SK-N-SH treated with all-trans-retinoic acid at 6 μM for 48 hours (cell line): ENCODE data around the gene GAS2L3.
"Not testable (repeated sequence)": the region's sequence is repeated elsewhere in the genome, so short reads cannot be mapped to it uniquely, and the experiment has no call there.

Experiments used
- ATAC-seq: fragments of 200-7000 bp; cut with Tn5 transposase; 3 replicates; pipeline ENCODE4 v1.9.1; 2020; ENCODE audit warnings: mild to moderate bottlenecking, moderate library complexity
- ARNTL ChIP-seq: fragments of 450-650 bp; formaldehyde crosslinking; IDR thresholded peaks from 2 replicates; pipeline ENCODE4 v1.5.0; 2020; ENCODE audit warnings: low read depth, mild to moderate bottlenecking, moderate library complexity, borderline replicate concordance
- CSDC2 ChIP-seq: fragments of 250-450 bp; sonication (Bioruptor Pico); IDR thresholded peaks from 2 replicates; pipeline ENCODE4 v1.5.0; 2020; ENCODE audit warnings: mild to moderate bottlenecking, moderate library complexity
- ESRRG ChIP-seq: fragments of 250-450 bp; sonication (Bioruptor Pico); IDR thresholded peaks from 2 replicates; pipeline ENCODE4 v1.6.1; 2021; ENCODE audit warnings: mild to moderate bottlenecking
- GLIS3 ChIP-seq: fragments of 250-450 bp; sonication (Bioruptor Pico); IDR thresholded peaks from 2 replicates; pipeline ENCODE4 v1.5.0; 2020; ENCODE audit warnings: mild to moderate bottlenecking, moderate library complexity
- ISL1 ChIP-seq: fragments of 250-450 bp; sonication (Bioruptor Pico); IDR thresholded peaks from 2 replicates; pipeline ENCODE4 v2.1.2; 2022; ENCODE audit warnings: mild to moderate bottlenecking, moderate library complexity
- OSR1 ChIP-seq: fragments of 250-450 bp; sonication (Bioruptor Pico); IDR thresholded peaks from 2 replicates; pipeline ENCODE4 v1.8.0; 2022; ENCODE audit warnings: moderate library complexity, mild to moderate bottlenecking, inconsistent platforms
- PPARA ChIP-seq: fragments of 250-450 bp; sonication (Bioruptor Pico); IDR thresholded peaks from 2 replicates; pipeline ENCODE4 v1.5.0; 2020; ENCODE audit warnings: mild to moderate bottlenecking, borderline replicate concordance
- RARB ChIP-seq: fragments of 250-450 bp; sonication (Bioruptor Pico); IDR thresholded peaks from 2 replicates; pipeline ENCODE4 v1.8.0; 2021; ENCODE audit warnings: mild to moderate bottlenecking, moderate library complexity
- SNAI2 ChIP-seq: fragments of 250-450 bp; sonication (Bioruptor Pico); IDR thresholded peaks from 2 replicates; pipeline ENCODE4 v1.5.0; 2020; ENCODE audit warnings: mild to moderate bottlenecking, moderate library complexity
- TCF4 ChIP-seq: fragments of 250-450 bp; sonication (Bioruptor Pico); IDR thresholded peaks from 2 replicates; pipeline ENCODE4 v1.8.0; 2021; ENCODE audit warnings: mild to moderate bottlenecking, moderate library complexity, borderline replicate concordance
- TOX ChIP-seq: fragments of 250-450 bp; sonication (Bioruptor Pico); IDR thresholded peaks from 2 replicates; pipeline ENCODE4 v1.8.0; 2021; ENCODE audit warnings: mild to moderate bottlenecking, moderate library complexity, borderline replicate concordance
- ZC3H10 ChIP-seq: fragments of 250-450 bp; sonication (Bioruptor Pico); IDR thresholded peaks from 2 replicates; pipeline ENCODE4 v1.5.1; 2021; ENCODE audit warnings: mild to moderate bottlenecking, moderate library complexity
- ZFP3 ChIP-seq: fragments of 250-450 bp; sonication (Bioruptor Pico); IDR thresholded peaks from 2 replicates; pipeline ENCODE4 v1.5.0; 2020; ENCODE audit warnings: mild to moderate bottlenecking, moderate library complexity
- ZFP30 ChIP-seq: fragments of 450-650 bp; formaldehyde crosslinking; IDR thresholded peaks from 2 replicates; pipeline ENCODE4 v1.5.0; 2022; ENCODE audit warnings: mild to moderate bottlenecking, moderate library complexity
- ZNF565 ChIP-seq: fragments of 450-650 bp; formaldehyde crosslinking; conservative IDR thresholded peaks from 2 replicates; pipeline ENCODE4 v1.5.0; 2020; ENCODE audit warnings: low read depth, mild to moderate bottlenecking, moderate library complexity
- ZNF70 ChIP-seq: fragments of 450-650 bp; formaldehyde crosslinking; IDR thresholded peaks from 2 replicates; pipeline ENCODE4 v1.5.0; 2020; ENCODE audit warnings: mild to moderate bottlenecking, moderate library complexity
- ZNF8 ChIP-seq: fragments of 450-650 bp; formaldehyde crosslinking; IDR thresholded peaks from 2 replicates; pipeline ENCODE4 v1.5.0; 2020; ENCODE audit warnings: mild to moderate bottlenecking, moderate library complexity
- TF ChIP-seq, protein P1 (sequence below): fragments of 250-450 bp; sonication (Bioruptor Pico); IDR thresholded peaks from 2 replicates; pipeline ENCODE4 v1.8.0; 2021; ENCODE audit warnings: low read depth, mild to moderate bottlenecking, moderate library complexity, borderline replicate concordance
- TF ChIP-seq, protein P2 (sequence below): fragments of 250-450 bp; sonication (Bioruptor Pico); IDR thresholded peaks from 2 replicates; pipeline ENCODE4 v1.8.0; 2020; ENCODE audit warnings: mild to moderate bottlenecking, moderate library complexity, borderline replicate concordance
- TF ChIP-seq, protein P3 (sequence below): fragments of 250-450 bp; sonication (Bioruptor Pico); IDR thresholded peaks from 2 replicates; pipeline ENCODE4 v1.5.1; 2021; ENCODE audit warnings: mild to moderate bottlenecking, moderate library complexity

The GAS2L3 gene

DNA sequence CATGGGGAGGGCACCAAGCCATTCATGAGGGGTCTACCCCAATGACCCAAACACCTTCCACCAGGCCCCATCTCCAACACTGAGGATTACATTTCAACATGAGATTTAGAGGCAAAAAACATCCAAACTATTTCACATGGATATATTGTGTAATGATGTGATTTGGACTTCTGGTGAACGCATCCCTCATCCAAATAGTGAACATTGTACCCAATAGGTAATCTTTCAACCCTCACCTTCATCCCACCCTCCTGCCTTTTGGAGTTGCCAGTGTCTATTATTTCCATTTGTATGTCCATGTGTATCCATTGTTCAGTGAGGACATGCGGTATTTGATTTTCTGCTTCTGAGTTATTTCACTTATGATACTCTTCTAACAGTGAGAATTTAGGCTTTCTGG, 16.1 kb upstream of the GAS2L3 start:
- no peak for ATAC-seq
- TF ChIP-seq ZFP30 (CRISPR knock-in tag), result no peak
- no peak for TF ChIP-seq ZNF8
- TF ChIP-seq PPARA (CRISPR knock-in tag), result no peak
- no peak for TF ChIP-seq OSR1 (CRISPR knock-in tag)
- TF ChIP-seq SNAI2 (CRISPR knock-in tag), result no peak
- no peak for TF ChIP-seq ARNTL (CRISPR knock-in tag)

DNA sequence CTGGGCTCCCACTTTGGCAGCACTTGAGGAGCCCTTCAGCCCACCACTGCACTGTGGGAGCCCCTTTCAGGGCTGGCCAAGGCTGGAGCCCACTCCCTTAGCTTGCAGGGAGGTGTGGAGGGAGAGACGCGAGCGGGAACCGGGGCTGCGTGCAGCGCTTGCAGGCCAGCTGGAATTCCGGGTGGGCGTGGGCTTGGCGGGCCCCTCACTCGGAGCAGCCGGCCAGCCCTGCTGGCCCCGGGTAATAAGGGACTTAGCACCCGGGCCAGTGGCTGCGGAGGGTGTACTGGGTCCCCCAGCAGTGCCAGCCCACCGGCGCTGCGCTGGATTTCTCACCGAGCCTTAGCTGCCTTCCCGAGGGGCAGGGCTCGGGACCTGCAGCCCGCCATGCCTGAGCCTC, 14.2 kb upstream of the GAS2L3 start:
- not testable (repeated sequence) for ATAC-seq

DNA sequence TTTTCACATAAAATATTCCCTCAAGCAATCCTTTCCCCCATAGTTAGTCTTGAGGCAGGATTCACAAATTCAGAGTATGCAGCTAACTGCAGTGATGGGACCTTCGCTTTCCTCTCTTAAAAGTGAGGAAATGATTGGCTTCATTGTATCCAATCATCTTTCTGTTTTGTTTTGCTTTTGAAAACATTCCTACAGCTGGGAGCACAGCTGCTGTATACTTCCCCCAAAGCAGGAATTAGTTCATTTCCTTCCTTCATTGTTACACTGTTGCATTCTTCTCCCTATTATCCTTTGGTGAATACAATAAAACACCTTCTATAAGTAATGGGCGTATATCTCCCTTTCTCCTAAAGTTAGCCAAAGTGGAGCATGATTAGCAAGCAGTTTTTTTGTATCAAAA, 9.4 kb upstream of the GAS2L3 start:
- ATAC-seq, result no peak
- TF ChIP-seq ZNF8 (no peak), CSDC2 (no peak), GLIS3 (no peak), ZC3H10 (CRISPR knock-in tag) (no peak), ISL1 (no peak), ESRRG (no peak), ARNTL (CRISPR knock-in tag) (no peak), OSR1 (CRISPR knock-in tag) (no peak), ZNF565 (CRISPR knock-in tag) (no peak)
- TF ChIP-seq, protein P1, sequence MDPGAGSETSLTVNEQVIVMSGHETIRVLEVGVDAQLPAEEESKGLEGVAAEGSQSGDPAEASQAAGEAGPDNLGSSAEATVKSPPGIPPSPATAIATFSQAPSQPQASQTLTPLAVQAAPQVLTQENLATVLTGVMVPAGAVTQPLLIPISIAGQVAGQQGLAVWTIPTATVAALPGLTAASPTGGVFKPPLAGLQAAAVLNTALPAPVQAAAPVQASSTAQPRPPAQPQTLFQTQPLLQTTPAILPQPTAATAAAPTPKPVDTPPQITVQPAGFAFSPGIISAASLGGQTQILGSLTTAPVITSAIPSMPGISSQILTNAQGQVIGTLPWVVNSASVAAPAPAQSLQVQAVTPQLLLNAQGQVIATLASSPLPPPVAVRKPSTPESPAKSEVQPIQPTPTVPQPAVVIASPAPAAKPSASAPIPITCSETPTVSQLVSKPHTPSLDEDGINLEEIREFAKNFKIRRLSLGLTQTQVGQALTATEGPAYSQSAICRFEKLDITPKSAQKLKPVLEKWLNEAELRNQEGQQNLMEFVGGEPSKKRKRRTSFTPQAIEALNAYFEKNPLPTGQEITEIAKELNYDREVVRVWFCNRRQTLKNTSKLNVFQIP (CRISPR knock-in tag), result no peak
- TF ChIP-seq, protein P2, sequence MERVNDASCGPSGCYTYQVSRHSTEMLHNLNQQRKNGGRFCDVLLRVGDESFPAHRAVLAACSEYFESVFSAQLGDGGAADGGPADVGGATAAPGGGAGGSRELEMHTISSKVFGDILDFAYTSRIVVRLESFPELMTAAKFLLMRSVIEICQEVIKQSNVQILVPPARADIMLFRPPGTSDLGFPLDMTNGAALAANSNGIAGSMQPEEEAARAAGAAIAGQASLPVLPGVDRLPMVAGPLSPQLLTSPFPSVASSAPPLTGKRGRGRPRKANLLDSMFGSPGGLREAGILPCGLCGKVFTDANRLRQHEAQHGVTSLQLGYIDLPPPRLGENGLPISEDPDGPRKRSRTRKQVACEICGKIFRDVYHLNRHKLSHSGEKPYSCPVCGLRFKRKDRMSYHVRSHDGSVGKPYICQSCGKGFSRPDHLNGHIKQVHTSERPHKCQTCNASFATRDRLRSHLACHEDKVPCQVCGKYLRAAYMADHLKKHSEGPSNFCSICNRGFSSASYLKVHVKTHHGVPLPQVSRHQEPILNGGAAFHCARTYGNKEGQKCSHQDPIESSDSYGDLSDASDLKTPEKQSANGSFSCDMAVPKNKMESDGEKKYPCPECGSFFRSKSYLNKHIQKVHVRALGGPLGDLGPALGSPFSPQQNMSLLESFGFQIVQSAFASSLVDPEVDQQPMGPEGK (CRISPR knock-in tag), result no peak
- TF ChIP-seq, protein P3, sequence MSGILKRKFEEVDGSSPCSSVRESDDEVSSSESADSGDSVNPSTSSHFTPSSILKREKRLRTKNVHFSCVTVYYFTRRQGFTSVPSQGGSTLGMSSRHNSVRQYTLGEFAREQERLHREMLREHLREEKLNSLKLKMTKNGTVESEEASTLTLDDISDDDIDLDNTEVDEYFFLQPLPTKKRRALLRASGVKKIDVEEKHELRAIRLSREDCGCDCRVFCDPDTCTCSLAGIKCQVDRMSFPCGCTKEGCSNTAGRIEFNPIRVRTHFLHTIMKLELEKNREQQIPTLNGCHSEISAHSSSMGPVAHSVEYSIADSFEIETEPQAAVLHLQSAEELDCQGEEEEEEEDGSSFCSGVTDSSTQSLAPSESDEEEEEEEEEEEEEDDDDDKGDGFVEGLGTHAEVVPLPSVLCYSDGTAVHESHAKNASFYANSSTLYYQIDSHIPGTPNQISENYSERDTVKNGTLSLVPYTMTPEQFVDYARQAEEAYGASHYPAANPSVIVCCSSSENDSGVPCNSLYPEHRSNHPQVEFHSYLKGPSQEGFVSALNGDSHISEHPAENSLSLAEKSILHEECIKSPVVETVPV (CRISPR knock-in tag), result no peak

DNA sequence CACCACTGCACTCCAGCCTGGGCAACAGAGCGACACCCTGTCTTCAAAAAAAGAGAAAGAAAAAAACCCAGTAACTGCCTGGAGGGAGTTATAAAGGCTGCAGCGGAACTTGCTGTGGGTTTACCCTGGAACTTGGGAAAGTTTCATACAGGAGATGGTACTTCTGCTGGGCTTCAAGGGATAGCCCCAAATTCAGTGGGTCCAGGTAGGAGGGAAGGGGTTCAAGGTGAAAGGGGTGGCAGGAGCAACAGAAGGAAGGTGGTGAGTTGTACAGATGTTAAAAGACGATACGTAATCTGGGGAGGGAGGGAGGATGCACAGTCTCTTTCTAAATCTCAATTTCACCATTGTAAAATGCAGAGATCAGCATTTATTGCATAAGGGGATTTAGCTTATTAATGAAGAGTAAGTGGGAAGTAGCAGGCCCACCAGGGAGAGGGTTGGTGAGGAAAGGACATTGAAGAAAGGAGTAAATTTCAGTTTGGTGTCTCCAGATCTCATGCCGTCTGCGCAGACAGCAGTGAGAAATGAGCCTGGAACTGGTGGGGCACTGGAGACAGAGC, 8.5 kb upstream of the GAS2L3 start:
- TF ChIP-seq GLIS3 (no peak), ZNF565 (CRISPR knock-in tag) (no peak), SNAI2 (CRISPR knock-in tag) (no peak), TOX (CRISPR knock-in tag) (no peak), ZNF8 (no peak), ZFP3 (no peak), PPARA (CRISPR knock-in tag) (no peak), ESRRG (no peak), ZFP30 (CRISPR knock-in tag) (no peak), ZNF70 (CRISPR knock-in tag) (no peak), ARNTL (CRISPR knock-in tag) (no peak), TCF4 (CRISPR knock-in tag) (no peak)
- TF ChIP-seq, protein P1 (CRISPR knock-in tag), result no peak
- ATAC-seq, result no peak

DNA sequence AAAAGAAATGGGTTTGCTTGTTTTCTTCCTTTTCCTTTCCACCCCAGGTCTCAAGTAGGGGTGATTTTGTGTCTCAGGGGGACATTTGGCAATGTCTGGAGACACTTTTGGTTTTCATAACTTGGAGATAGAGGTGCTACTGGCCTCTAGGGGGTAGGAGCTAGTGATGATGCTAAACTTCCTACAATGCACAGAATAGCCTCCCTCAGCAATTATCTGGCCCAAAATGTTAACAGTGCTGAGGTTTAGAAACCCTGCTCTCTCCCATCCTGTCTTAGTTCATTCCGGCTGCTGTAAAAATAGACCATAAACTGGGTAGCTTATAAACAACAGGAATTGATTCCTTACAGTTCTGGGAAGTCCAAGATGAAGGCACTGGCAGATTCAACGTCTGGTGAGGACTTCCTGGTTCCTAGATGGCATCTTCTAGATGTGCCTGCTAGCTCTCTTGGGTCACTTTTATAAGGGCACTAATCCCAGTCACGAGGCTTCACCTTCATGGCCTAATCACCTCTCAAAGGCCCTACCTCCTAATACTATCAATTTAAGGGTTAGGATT, 7.4 kb upstream of the GAS2L3 start:
- ATAC-seq, result no peak
- TF ChIP-seq CSDC2 (no peak), ISL1 (no peak), TCF4 (CRISPR knock-in tag) (no peak), SNAI2 (CRISPR knock-in tag) (no peak), RARB (CRISPR knock-in tag) (no peak), ZFP30 (CRISPR knock-in tag) (no peak), ZFP3 (no peak), OSR1 (CRISPR knock-in tag) (no peak), GLIS3 (no peak), ZNF8 (no peak), TOX (CRISPR knock-in tag) (no peak)
- TF ChIP-seq, protein P3 (CRISPR knock-in tag), result no peak
- TF ChIP-seq, protein P1 (CRISPR knock-in tag), result no peak
- TF ChIP-seq, protein P2 (CRISPR knock-in tag), result no peak
